Retinal pigment epithelial cell (primary cell): ENCODE data around the gene OR6C76.
"Not testable (repeated sequence)": the region's sequence is repeated elsewhere in the genome, so short reads cannot be mapped to it uniquely, and the experiment has no call there.

Experiments
- DNase-seq: peaks from one replicate; pipeline ENCODE4 v3.0.0-alpha.2; 2010; ENCODE audit warnings: low read depth
- H3K4me3 ChIP-seq: 2 replicates; pipeline ENCODE4 v1.5.1; 2011; ENCODE audit warnings: mild to moderate bottlenecking, low read length, control low read depth, moderate library complexity
- TF ChIP-seq, protein P1 (sequence below): conservative IDR thresholded peaks from 2 replicates; pipeline ENCODE4 v1.5.1; 2011; ENCODE audit warnings: low read depth, low read length, control low read depth, inconsistent platforms

The OR6C76 gene

GRCh38 chr12:55425954-55426353 lies at the start of gene OR6C76:
TSS of gene OR6C76 (plus strand) at chr12:55426254. CDS start at chr12:55426254, 0 bp downstream.
- H3K4me3 ChIP-seq: no peak within 1 kb of the TSS
- DNase-seq: no peak
- TF ChIP-seq, protein P1, sequence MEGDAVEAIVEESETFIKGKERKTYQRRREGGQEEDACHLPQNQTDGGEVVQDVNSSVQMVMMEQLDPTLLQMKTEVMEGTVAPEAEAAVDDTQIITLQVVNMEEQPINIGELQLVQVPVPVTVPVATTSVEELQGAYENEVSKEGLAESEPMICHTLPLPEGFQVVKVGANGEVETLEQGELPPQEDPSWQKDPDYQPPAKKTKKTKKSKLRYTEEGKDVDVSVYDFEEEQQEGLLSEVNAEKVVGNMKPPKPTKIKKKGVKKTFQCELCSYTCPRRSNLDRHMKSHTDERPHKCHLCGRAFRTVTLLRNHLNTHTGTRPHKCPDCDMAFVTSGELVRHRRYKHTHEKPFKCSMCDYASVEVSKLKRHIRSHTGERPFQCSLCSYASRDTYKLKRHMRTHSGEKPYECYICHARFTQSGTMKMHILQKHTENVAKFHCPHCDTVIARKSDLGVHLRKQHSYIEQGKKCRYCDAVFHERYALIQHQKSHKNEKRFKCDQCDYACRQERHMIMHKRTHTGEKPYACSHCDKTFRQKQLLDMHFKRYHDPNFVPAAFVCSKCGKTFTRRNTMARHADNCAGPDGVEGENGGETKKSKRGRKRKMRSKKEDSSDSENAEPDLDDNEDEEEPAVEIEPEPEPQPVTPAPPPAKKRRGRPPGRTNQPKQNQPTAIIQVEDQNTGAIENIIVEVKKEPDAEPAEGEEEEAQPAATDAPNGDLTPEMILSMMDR: no peak

DNA sequence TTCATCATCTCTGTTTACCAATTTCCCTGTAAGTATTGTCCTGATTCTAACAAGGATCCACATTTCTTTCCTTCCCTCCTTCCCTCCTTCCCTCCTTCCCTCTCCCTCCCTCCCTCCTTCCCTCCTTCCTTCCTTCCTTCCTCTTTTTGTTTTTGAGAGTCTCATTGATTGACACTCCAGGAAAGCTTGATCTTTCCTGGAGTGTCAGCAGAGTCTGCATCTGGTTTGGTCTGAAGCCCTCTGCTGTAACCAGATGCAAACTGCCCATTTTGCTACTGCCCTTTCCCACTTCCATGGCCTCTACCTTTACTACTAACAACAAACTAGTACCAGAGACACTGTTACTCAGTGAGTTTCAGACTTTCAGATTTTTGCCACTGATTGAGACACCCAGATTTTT lies 40.2 kb upstream of the OR6C76 start:
- TF ChIP-seq, protein P1: no peak
- no peak overlapping the region for H3K4me3 ChIP-seq

GRCh38 chr12:55392032-55392795 lies 33.8 kb upstream of the OR6C76 start:
- no peak for DNase-seq
- H3K4me3 ChIP-seq: no peak overlapping the region
- TF ChIP-seq, protein P1: no peak

More for the DNA sequence above, 40.2 kb upstream of the OR6C76 start:
- no peak for DNase-seq

GRCh38 chr12:55396326-55396725 lies 29.7 kb upstream of the OR6C76 start:
- no peak overlapping the region for H3K4me3 ChIP-seq
- TF ChIP-seq, protein P1: no peak
- no peak for DNase-seq

GRCh38 chr12:55400229-55400628 lies 25.8 kb upstream of the OR6C76 start, which contains the start of gene OR6C65:
TSS of gene OR6C65 (plus strand) at chr12:55400529. CDS start at chr12:55400529, 0 bp downstream.
- TF ChIP-seq, protein P1: no peak
- DNase-seq: no peak
- H3K4me3 ChIP-seq: no peak within 1 kb of the TSS

DNA sequence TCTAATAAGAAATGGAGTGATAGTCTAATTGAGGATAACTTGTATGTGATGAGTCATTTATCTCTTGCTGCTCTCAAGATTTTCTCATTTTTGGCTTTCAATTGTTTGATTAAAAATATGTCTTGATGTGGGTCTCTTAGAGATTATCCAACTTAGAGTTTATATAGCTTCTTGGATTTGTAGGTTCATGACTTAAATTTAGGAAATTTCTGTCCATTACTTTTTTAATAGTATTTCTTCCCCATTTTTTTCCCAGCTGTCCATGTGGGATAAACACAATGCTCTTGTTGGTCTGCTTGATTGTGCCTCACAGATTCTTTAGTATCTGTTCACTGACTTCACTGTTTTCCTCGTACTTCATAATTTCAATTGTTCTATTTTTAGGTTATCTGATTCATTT lies 18.2 kb upstream of the OR6C76 start:
- DNase-seq: no peak
- TF ChIP-seq, protein P1: no peak
- no peak overlapping the region for H3K4me3 ChIP-seq

DNA sequence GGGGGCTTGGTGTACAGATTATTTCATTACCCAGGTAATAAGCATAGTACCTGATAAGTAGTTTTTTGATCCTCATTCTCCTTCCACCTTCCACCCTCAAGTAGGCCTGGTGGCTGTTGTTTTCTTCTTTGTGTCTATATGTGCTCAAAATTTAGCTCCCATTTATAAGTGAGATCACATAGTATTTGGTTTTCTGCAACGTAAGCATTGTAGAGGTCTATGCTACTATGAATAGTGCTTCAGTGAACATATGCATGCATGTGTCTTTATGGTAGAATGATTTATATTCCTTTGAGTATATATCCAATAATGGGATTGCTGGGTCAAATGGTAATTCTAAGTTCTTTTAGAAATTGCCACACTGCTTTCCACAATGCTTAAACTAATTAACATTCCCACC lies 16.9 kb upstream of the OR6C76 start:
- DNase-seq, H3K4me3 ChIP-seq: not testable (repeated sequence)

- DNase-seq, H3K4me3 ChIP-seq: not testable (repeated sequence)
These were observed 13.9 kb upstream of the OR6C76 start for GRCh38 chr12:55412138-55412537.

GRCh38 chr12:55413498-55414388 lies 12.3 kb upstream of the OR6C76 start:
- not testable (repeated sequence) for H3K4me3 ChIP-seq, DNase-seq

GRCh38 chr12:55414396-55414823 lies 11.6 kb upstream of the OR6C76 start:
- H3K4me3 ChIP-seq: peak overlapping the region; percentile 12
- not testable (repeated sequence) for DNase-seq

DNA sequence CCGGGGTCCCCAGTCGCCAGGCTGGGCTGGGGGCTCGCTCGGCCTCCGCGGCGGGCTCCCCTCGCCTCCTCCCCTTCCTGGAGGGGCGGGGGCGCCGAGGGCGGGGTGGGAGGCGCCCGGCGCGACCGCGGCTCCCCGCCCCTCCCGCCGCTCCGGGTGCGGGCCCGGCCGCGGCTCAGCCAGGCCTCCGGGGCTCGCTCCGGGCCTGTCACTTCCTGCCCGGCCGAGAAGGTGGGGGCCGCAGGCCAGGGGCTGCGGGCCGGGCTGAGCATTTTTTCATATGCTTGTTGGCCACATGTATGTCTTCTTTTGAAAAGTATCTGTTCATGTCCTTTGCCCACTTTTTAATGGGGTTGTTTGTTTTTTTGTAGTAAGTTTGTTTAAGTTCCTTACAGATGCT lies 11.2 kb upstream of the OR6C76 start:
- H3K4me3 ChIP-seq: peak overlapping the region; percentile 26

More for the DNA sequence above, 11.2 kb upstream of the OR6C76 start:
- DNase-seq: not testable (repeated sequence)
